Parathyroid adenoma (tissue), 2 donors: Measurements from ENCODE around the gene FRAT2.

ENCODE experiments used
- H2AFZ ChIP-seq: fragments of 300-600 bp; sonication (generic); one replicate; pipeline ENCODE4 v1.7.0; 2017; ENCODE audit warnings: antibody characterized with exemption, mild to moderate bottlenecking
- H3K27ac ChIP-seq: fragments of 300-600 bp; sonication (generic); one replicate; pipeline ENCODE4 v1.7.0; 2017
- H3K27me3 ChIP-seq: fragments of 300-600 bp; sonication (generic); one replicate; pipeline ENCODE4 v1.7.0; 2017; ENCODE audit warnings: low read length; ENCODE audit not compliant: control insufficient read depth, insufficient read depth
- H3K36me3 ChIP-seq: fragments of 300-600 bp; sonication (generic); one replicate; pipeline ENCODE4 v1.7.0; 2017; ENCODE audit warnings: low read length; ENCODE audit not compliant: control insufficient read depth, insufficient read depth
- H3K4me1 ChIP-seq: fragments of 300-600 bp; sonication (generic); one replicate; pipeline ENCODE4 v1.7.0; 2017; ENCODE audit warnings: control low read depth
- H3K4me2 ChIP-seq: fragments of 300-600 bp; sonication (generic); one replicate; pipeline ENCODE4 v1.7.0; 2017; ENCODE audit warnings: low read length
- H3K4me3 ChIP-seq: fragments of 300-600 bp; sonication (generic); one replicate; pipeline ENCODE4 v1.7.0; 2017; ENCODE audit warnings: low read depth, low read length
- H3K79me2 ChIP-seq: fragments of 300-600 bp; sonication (generic); one replicate; pipeline ENCODE4 v1.7.0; 2017; ENCODE audit warnings: control low read depth
- H3K9ac ChIP-seq: fragments of 300-600 bp; sonication (generic); one replicate; pipeline ENCODE4 v1.7.0; 2017; ENCODE audit warnings: mild to moderate bottlenecking
- H3K9me3 ChIP-seq: fragments of 300-600 bp; sonication (generic); one replicate; pipeline ENCODE4 v1.7.0; 2017; ENCODE audit warnings: low read length; ENCODE audit not compliant: control insufficient read depth
- CTCF ChIP-seq: fragments of 300-600 bp; sonication (generic); IDR thresholded peaks from one replicate; pipeline ENCODE4 v1.7.0; 2017; ENCODE audit warnings: antibody characterized with exemption, mild to moderate bottlenecking
- donor health status: primary hyperparathyroidism.

The FRAT2 gene

GRCh38 chr10:97336942-97337831 lies 2.7 kb upstream of the FRAT2 start:
- TF ChIP-seq CTCF: no peak
- H3K36me3 ChIP-seq: no peaks in the 10 kb centered on the region
- H2AFZ ChIP-seq: peak overlapping the region; percentile 83
- no peak overlapping the region for H3K9ac ChIP-seq
- no peaks in the 10 kb centered on the region for H3K27me3 ChIP-seq
- peaks cover 7% of the 10 kb centered on the region for H3K79me2 ChIP-seq
- H3K4me2 ChIP-seq: peak overlapping the region; percentile 38
- peak overlapping the region; percentile 55 for H3K27ac ChIP-seq
- H3K4me1 ChIP-seq: peaks cover 19% of the 10 kb centered on the region
- H3K4me3 ChIP-seq: peak overlapping the region; percentile 1
- H3K9me3 ChIP-seq: no peaks in the 10 kb centered on the region

- Histone ChIP-seq H3K4me2 (no peak overlapping the region), H3K27ac (peak overlapping the region; percentile 50), H3K27me3 (no peaks in the 10 kb centered on the region), H3K36me3 (no peaks in the 10 kb centered on the region), H3K79me2 (peaks cover 7% of the 10 kb centered on the region), H3K9ac (no peak overlapping the region), H3K4me3 (no peak overlapping the region), H3K9me3 (no peaks in the 10 kb centered on the region), H3K4me1 (peaks cover 22% of the 10 kb centered on the region), H2AFZ (peak overlapping the region; percentile 83)
- TF ChIP-seq CTCF: no peak
These were observed 1.9 kb upstream of the FRAT2 start for GRCh38 chr10:97336446-97336845.

GRCh38 chr10:97336006-97336405 lies 1.5 kb upstream of the FRAT2 start:
- peaks cover 7% of the 10 kb centered on the region for H3K79me2 ChIP-seq
- H3K27me3 ChIP-seq: no peaks in the 10 kb centered on the region
- H3K36me3 ChIP-seq: no peaks in the 10 kb centered on the region
- no peak overlapping the region for H3K4me3 ChIP-seq
- peaks cover 22% of the 10 kb centered on the region for H3K4me1 ChIP-seq
- H3K4me2 ChIP-seq: no peak overlapping the region
- H3K27ac ChIP-seq: peak overlapping the region; percentile 50
- no peak for TF ChIP-seq CTCF
- H3K9ac ChIP-seq: no peak overlapping the region
- H2AFZ ChIP-seq: no peak overlapping the region
- H3K9me3 ChIP-seq: no peaks in the 10 kb centered on the region

GRCh38 chr10:97335188-97335619 lies 675 bp upstream of the FRAT2 start:
- Histone ChIP-seq H3K4me3 (peak overlapping the region; percentile 84), H2AFZ (peak overlapping the region; percentile 99), H3K4me1 (peaks cover 22% of the 10 kb centered on the region), H3K9ac (no peak overlapping the region), H3K27ac (peak overlapping the region; percentile 97), H3K36me3 (no peaks in the 10 kb centered on the region), H3K79me2 (peaks cover 7% of the 10 kb centered on the region), H3K4me2 (peak overlapping the region; percentile 95), H3K27me3 (no peaks in the 10 kb centered on the region), H3K9me3 (no peaks in the 10 kb centered on the region)
- TF ChIP-seq CTCF: no peak
